C4-2B (cell line): ENCODE results near the gene MTMR3.

Experiments
- CTCF ChIP-seq: fragments of 450-650 bp; conservative IDR thresholded peaks from 2 replicates; pipeline ENCODE4 v1.5.1; 2017; ENCODE audit warnings: mild to moderate bottlenecking
- ZFX ChIP-seq: fragments of 450-650 bp; IDR thresholded peaks from 2 replicates; pipeline ENCODE4 v1.6.1; 2017

DNA sequence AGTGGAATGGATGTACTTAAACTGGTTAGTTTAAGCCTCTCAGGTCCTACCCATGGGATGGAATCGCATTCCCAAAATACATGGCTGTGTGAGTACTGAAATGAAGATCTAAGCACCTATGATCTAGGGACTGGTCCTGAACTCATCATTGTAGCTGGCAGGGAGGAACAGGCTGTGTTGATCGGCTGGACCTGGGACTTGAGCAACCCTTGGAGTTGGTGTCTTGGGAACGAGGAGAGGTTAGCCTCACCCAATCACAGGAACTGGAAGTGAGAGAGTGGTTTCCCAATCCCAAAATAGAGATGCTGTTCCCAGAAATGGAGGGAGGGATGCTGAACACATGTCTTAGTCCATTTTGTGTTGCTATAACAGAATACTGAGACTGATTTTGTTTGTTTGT lies 28.5 kb upstream of the MTMR3 start:
- TF ChIP-seq CTCF (no peak), ZFX (no peak)
